Subcutaneous adipose tissue (tissue), 4 donors: Measurements from ENCODE around the gene PBXIP1. TPM values are rescaled to one million over a fixed set of nuclear protein-coding genes. Genes with fewer than 3 reads are reported as not detected.

Experiments used
- CTCF ChIP-seq: fragments of 450-650 bp; IDR thresholded peaks from one replicate; pipeline ENCODE4 v1.5.1; 2016; ENCODE audit warnings: low read depth, mild to moderate bottlenecking, control low read depth, antibody characterized with exemption, moderate library complexity
- total RNA-seq, 4 donors: library from RNA; depleted of rRNA; stranded (reverse); fragments of >200 nt; gene quantifications; one replicate each; pipeline ENCODE4 v1.1.0, GENCODE V29; 2016

Gene PBXIP1
- total RNA-seq, 4 donors from 2014 or later: 34.9 to 177 (median 91.0) TPM

GRCh38 chr1:154969246-154969645, 13.3 kb upstream of the PBXIP1 start:
- TF ChIP-seq CTCF: no peak

DNA sequence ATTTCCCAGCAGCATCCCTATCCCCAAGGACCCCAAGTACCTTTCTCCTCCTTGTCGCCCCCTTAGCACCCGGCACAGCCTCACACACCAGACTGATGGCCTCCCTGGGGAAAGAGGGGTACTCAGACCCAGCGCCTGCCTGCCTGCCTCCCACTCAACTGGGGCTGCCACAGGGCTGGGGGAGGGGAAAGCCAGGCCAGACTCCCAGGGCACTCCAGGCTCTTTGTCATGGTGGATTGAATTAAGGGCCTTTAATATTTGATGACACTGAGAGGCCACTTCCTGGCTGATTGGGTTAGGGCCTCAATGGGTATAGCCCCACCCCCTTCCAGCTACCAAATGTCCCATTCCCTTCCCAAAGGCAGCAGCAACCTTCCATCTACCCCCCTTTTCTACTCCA, 12.8 kb upstream of the PBXIP1 start:
- no peak for TF ChIP-seq CTCF

- TF ChIP-seq CTCF: no peak
Measured at GRCh38 chr1:154967331-154967950, 11.5 kb upstream of the PBXIP1 start.

DNA sequence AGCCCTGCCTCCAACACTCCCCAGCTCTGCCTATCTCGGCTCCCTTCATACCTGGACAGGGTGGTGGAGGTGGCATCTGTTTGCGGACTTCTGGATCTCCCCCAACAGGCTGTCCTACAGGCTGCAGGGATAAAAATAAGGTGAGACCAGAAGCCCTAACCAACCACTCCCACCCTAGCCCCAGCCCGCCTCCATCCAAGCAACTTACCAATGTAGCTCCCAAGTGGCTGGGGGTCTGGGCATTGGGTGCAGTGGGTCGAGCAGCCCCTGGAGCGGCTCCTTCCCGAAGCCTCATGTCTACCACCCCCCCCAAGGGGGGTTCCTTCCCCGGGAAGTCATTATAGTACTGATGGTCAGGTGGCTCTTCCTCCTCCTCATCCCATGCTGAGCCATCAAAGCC, 10.2 kb upstream of the PBXIP1 start:
- no peak for TF ChIP-seq CTCF

GRCh38 chr1:154964359-154964758, 8.5 kb upstream of the PBXIP1 start:
- no peak for TF ChIP-seq CTCF

- no peak for TF ChIP-seq CTCF
Measured at GRCh38 chr1:154963643-154964042, 7.7 kb upstream of the PBXIP1 start.

DNA sequence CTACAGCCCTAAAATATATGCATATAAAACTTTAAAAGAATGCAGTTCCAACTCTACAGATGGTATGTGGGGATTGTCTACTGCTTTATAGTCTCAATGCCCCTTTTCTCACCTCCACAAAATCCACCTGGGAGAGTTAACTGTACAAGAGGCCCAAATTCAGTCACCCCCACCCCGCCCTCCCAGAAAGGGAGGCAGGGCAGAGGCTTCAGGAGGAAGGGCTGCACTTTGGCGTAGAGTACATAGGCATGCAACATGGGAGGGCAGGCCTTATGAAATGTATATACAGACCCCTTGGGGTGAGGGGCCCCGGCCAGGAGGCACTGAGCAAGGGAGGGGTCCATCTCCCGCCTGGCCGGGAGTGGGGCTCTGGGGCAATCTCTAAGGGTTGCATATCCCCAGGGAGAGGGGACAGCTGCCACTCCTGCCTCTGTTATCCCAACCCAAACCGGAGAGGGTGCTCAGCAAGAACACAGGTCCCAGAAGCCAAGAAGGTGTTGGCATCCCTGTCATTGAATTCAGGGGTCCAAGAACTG, 7.0 kb upstream of the PBXIP1 start:
- TF ChIP-seq CTCF: no peak
